Loucy (cell line): ENCODE measurements around the gene DPP4.

ENCODE experiments used
- EZH2phosphoT487 ChIP-seq: fragments of 200-600 bp; IDR thresholded peaks from 2 replicates; pipeline ENCODE4 v1.6.1; 2018; ENCODE audit warnings: antibody characterized with exemption, mild to moderate bottlenecking, moderate library complexity, borderline replicate concordance
- TF ChIP-seq, protein P1 (sequence below): fragments of 200-600 bp; sonication (generic); conservative IDR thresholded peaks from 2 replicates; pipeline ENCODE4 v1.5.1; 2014; ENCODE audit warnings: mild to moderate bottlenecking, antibody characterized with exemption, low read length

DNA sequence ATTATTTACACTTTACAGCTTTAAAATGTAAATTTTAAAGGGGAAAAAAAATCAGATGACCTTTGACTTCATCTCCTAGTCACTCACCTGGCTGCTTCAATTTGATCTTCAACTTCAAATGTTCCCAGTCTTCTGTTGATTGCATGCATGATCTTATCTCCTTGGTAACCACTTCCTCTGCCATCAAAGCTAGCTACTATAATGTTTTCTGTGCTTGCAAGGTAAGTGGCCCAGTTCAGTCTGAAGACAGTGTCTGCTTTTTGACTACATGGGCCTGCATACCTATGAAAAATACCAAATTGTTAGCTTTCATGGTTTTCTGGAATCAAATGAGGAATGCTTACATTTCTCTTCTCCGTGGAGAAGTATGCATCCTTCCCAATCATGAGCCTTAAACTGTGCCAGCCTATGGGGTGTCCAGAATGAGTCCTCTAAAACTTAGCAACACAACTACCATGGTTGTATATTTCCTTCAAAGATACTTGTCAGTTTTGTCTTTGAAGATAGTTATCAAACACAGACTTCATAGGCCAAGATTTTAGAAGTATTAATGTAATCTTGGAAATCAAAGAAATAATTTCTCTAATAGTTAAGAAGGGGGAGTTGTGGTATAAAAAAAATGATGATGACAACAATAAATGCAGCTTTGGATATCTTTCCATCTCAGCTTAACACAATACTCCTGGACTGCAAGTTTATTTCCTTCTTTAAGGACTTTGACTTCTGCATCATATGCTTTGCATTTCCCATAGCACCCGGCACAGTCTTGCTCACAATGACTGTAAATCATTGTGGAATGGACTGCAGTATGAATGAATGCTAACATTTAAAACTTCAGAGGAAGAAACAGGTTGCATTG lies 62.1 kb downstream of the DPP4 start:
- TF ChIP-seq, protein P1, sequence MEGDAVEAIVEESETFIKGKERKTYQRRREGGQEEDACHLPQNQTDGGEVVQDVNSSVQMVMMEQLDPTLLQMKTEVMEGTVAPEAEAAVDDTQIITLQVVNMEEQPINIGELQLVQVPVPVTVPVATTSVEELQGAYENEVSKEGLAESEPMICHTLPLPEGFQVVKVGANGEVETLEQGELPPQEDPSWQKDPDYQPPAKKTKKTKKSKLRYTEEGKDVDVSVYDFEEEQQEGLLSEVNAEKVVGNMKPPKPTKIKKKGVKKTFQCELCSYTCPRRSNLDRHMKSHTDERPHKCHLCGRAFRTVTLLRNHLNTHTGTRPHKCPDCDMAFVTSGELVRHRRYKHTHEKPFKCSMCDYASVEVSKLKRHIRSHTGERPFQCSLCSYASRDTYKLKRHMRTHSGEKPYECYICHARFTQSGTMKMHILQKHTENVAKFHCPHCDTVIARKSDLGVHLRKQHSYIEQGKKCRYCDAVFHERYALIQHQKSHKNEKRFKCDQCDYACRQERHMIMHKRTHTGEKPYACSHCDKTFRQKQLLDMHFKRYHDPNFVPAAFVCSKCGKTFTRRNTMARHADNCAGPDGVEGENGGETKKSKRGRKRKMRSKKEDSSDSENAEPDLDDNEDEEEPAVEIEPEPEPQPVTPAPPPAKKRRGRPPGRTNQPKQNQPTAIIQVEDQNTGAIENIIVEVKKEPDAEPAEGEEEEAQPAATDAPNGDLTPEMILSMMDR: no peak
- no peak for TF ChIP-seq EZH2phosphoT487
